K562 (cell line): ENCODE results near the gene CPED1. TPM values are rescaled to one million over a fixed set of nuclear protein-coding genes. Genes with fewer than 3 reads are reported as not detected.
A peak's percentile ranks its signal among the peaks of the same experiment; 100 is the strongest.

Experiments
- ARID3A ChIP-seq: IDR thresholded peaks from 2 replicates; pipeline ENCODE4 v1.6.1; 2012; ENCODE audit warnings: low read depth, low read length, improper control_type of control experiment, borderline replicate concordance
- CHD7 ChIP-seq: fragments of 200-600 bp; sonication (generic); IDR thresholded peaks from one replicate; pipeline ENCODE4 v1.6.1; 2012; ENCODE audit warnings: mild to moderate bottlenecking, low read depth, low read length, inconsistent platforms
- EP400 ChIP-seq: fragments of 450-650 bp; IDR thresholded peaks from 2 replicates; pipeline ENCODE4 v1.6.1; 2017; ENCODE audit warnings: antibody characterized with exemption, mild to moderate bottlenecking, moderate library complexity
- FIP1L1 ChIP-seq: fragments of 200-400 bp; formaldehyde crosslinking; IDR thresholded peaks from 2 replicates; pipeline ENCODE4 v1.6.1; 2018; ENCODE audit warnings: mild to moderate bottlenecking, low read depth, low read length; ENCODE audit not compliant: poor library complexity, severe bottlenecking
- HNRNPUL1 ChIP-seq: fragments of 200-400 bp; formaldehyde crosslinking; IDR thresholded peaks from 2 replicates; pipeline ENCODE4 v1.6.1; 2017; ENCODE audit warnings: low read length
- HOXB6 ChIP-seq: fragments of 250-450 bp; sonication (Bioruptor Pico); IDR thresholded peaks from 2 replicates; pipeline ENCODE4 v1.5.1; 2022; ENCODE audit warnings: mild to moderate bottlenecking, borderline replicate concordance
- NCOA6 ChIP-seq: fragments of 450-650 bp; IDR thresholded peaks from 2 replicates; pipeline ENCODE4 v1.6.1; 2017; ENCODE audit warnings: mild to moderate bottlenecking
- POU5F1 ChIP-seq: fragments of 150-350 bp; IDR thresholded peaks from 2 replicates; pipeline ENCODE4 v1.6.1; 2014; ENCODE audit warnings: borderline replicate concordance, low read length, low read depth, mild to moderate bottlenecking; ENCODE audit not compliant: partially characterized antibody
- SAFB ChIP-seq: fragments of 200-400 bp; formaldehyde crosslinking; IDR thresholded peaks from 2 replicates; pipeline ENCODE4 v1.6.1; 2017; ENCODE audit warnings: low read depth, low read length, borderline replicate concordance
- TBL1XR1 ChIP-seq, 2 experiments: IDR thresholded peaks; 2 replicates each; pipeline ENCODE4 v1.6.1; 2012; ENCODE audit warnings: improper control_type of control experiment in 2 of 2, low read length in 2 of 2, mild to moderate bottlenecking in 1 of 2
- ZBTB2 ChIP-seq: fragments of 450-650 bp; IDR thresholded peaks from 2 replicates; pipeline ENCODE4 v1.6.1; 2016; ENCODE audit warnings: antibody characterized with exemption
- ZNF384 ChIP-seq: IDR thresholded peaks from 2 replicates; pipeline ENCODE4 v1.6.1; 2012; ENCODE audit warnings: low read depth, low read length, improper control_type of control experiment
- ZNF436 ChIP-seq: fragments of 250-450, 450-650 bp; sonication (Bioruptor Pico); formaldehyde crosslinking; IDR thresholded peaks from 2 replicates; pipeline ENCODE4 v1.7.0; 2020; ENCODE audit warnings: mild to moderate bottlenecking
- polyA plus RNA-seq, 8 experiments: library from polyadenylated mRNA; depleted of rRNA in 4 of 8; stranded (reverse) in 5 of 8; unstranded in 3 of 8; fragments of >200 nt; fragmentation: Nextera tagmentation in 2 of 8; fragmentation: Illumina TruSeq in 1 of 8; extraction: Ambion mirVana in 2 of 8; extraction: Trizol in 1 of 8; gene quantifications; 2 replicates each; pipeline versions ENCODE4 v1.2.1 to v1.2.3, GENCODE V29; 2011 to 2014; ENCODE audit warnings: inconsistent platforms in 1 of 8, missing spikeins in 1 of 8
- total RNA-seq, 7 experiments: library from RNA; depleted of rRNA in 6 of 7; stranded (reverse); fragments of >200 nt in 6 of 7; fragmentation: Illumina TruSeq in 2 of 7; extraction: Trizol in 2 of 7; gene quantifications; 2 replicates each; pipeline versions ENCODE4 v1.2.1 to v1.2.3, GENCODE V29; 2011 to 2021; ENCODE audit warnings: low replicate concordance in 1 of 7

Gene CPED1
- total and polyA plus RNA-seq, 9 of the 15 experiments (the other 6 are each of a cell fraction or from before 2014, with no cell fraction given), result 195 to 393 (median 290) TPM

- TF ChIP-seq EP400 (peak; percentile 84), FIP1L1 (no peak), HNRNPUL1 (no peak), SAFB (no peak), POU5F1 (no peak), CHD7 (peak; percentile 62), TBL1XR1 (IDR thresholded peaks at IDR 0.05; ENCODE audit: low read length in 2 of 2) (peak; percentile 95 to 99; a peak in 3 of 4 replicates), NCOA6 (0 out of 2 replicates have a peak, but pooled peaks have one; percentile 27), ZBTB2 (peak; percentile 90), ARID3A (peak; percentile 98), ZNF384 (peak; percentile 71; the same call in 1 of the 2 replicates), ZNF436 (CRISPR knock-in tag) (no peak), HOXB6 (CRISPR knock-in tag) (no peak)
These were observed 50.4 kb downstream of the CPED1 start (continued) for GRCh38 chr7:121038717-121039509.
